LHCN-M2 (cell line): ENCODE data around the gene ARHGEF4. TPM values are rescaled to one million over a fixed set of nuclear protein-coding genes. Genes with fewer than 3 reads are reported as not detected.

ENCODE experiments used
- DNase-seq: peaks from one replicate; pipeline ENCODE4 v3.0.0-alpha.2; 2012; ENCODE audit warnings: low read depth
- polyA plus RNA-seq: library from polyadenylated mRNA; unstranded; fragments of >200 nt; gene quantifications from one replicate; pipeline ENCODE4 v1.2.1, GENCODE V29; 2012; ENCODE audit warnings: missing spikeins
- total RNA-seq: library from RNA; depleted of rRNA; stranded (reverse); fragments of >200 nt; gene quantifications from 2 replicates; pipeline ENCODE4 v1.2.3, GENCODE V29; 2014; rRNA removed

The ARHGEF4 gene
- 0.23 TPM in 1 of 2 replicates, not detected in the other for total RNA-seq
- 0.67 TPM for polyA plus RNA-seq

DNA sequence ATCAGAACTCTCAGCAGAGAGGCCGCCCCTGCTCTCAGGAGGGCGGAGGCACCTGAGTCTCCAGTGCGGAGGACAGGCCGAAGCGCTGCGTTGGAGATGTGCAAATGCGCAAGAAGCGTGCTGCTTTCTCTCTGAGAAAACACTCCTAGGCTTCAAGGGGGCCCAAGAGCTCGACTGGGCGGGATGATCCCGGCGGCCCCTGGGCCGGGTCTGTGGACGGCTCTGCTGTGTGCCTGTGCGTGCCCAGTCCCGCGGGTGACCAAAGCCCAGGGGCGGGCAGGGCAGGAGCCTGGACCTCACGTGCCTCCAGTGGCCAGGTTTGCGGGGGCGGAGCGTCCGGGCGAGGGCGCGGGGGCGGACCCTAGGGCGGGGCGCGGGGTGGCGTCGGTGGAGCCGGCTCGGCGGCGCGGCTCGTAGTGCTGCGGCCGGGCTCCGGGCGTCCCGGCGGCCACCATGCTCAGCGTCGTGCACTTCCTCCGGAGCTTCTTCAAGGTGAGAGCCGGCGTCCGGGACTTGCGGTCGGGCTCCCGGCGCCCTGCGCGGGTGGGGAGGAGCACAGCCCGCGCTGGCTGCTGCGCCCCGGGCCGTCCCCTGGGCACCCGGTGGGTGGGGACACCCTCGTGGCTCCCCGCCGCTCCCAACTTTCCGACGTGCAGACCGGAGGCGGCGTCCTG, at the start of gene ARHGEF4:
Gene ARHGEF4 (plus strand): TSS at position 414 of the 674 bp plus-strand sequence. CDS start 40 bp downstream, at position 454.
- no peak for DNase-seq

GRCh38 chr2:130787841-130788240, 48.9 kb upstream of the ARHGEF4 start:
- DNase-seq: no peak

- DNase-seq: no peak
These were observed 46.4 kb upstream of the ARHGEF4 start for GRCh38 chr2:130790312-130790711.

DNA sequence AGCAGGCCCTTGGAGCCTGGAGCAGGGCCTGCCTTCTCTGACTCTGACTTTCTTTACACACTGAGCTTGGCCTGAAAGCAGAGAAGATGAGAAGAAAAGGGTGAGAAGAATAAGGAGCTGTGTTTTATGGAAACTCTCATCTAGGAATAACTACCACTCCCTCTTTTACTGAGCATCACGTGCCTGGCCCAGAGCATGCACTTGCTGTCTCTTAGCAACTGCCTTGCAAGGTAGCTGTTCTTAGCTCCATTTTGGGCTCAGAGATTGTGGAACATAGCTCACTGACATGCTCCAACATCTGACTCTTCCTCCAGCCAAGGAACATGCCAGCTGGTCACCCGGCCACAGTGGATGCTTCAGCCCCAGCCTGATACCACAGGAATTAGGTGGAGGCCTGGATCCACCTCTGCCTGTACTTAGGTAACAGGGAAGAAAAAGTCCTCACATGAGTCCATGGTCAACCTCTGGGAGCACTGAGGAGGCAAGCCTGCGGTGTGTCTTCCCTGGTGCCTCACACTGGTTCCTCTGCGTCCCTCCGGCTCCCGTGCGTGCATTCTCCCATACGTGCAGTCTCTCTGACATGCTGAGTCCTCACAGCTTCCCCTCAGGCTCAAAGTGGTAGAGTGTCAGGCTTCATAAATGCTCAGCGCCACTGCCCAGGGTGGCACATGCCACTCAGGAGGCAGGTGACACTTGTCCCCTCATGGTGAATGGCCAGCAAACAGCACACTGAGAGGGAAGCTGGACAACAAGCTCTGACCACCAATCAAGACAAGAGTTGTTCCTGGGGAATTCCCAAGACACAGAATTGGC, 45.7 kb upstream of the ARHGEF4 start:
- DNase-seq: no peak

GRCh38 chr2:130791617-130791939, 45.1 kb upstream of the ARHGEF4 start:
- no peak for DNase-seq

DNA sequence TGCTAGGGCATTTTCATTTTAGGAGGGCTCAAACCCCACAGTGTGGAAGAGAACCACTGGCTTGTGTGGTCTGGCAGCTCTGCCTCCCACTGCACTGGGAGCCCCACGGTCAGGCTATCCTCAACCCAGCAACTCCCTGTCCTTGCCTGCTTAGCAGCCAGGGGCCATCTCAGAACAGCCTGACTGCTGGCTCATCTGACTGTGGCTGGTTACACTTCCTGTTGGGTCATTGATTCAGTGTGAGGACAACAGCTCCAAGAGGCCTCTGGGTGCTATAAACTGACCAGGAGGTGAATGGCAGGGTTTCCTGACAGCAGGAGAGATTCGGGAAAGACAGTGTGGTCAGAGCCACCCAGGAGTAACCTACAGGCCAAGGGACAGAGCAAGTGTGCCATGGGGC, 41.3 kb upstream of the ARHGEF4 start:
- DNase-seq: no peak

GRCh38 chr2:130796290-130796689, 40.4 kb upstream of the ARHGEF4 start:
- no peak for DNase-seq

GRCh38 chr2:130797493-130798435, 39.0 kb upstream of the ARHGEF4 start:
- peak; percentile 60 for DNase-seq

DNA sequence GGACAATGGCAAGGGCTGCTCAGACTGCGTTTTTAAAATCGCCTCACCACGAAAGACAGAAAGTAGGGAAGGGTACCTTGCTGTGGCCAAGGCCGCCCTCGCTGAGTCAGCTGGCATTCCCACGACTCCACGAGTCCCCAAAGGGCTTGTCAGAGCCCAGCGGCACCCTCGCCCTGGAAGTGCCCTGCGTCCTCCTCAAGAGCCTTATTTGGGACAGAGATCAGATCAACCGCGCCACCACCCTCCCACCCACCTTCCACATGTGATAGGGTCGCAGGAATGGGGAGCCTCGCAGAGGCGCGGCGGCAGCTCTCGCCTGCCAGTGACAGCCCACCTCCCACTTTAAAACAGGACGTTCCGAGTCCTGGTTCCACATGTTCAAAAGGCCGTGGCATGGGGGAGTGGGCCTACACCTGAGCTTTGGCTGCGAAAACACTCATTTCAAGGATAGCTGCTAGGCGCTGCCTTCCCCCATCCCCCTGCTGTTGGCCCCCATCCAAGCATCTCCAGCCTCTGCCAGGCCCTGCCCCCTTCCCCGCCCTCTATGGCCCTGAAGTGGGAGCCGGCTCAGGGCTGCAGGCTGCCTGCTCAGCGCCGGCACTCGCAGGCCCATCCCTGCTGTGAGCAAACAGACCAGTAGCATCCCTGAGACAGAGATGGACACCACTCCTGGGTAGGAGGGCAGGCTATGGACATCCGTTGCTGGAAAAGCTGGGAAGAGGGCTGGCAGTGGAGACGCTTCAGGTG, 38.1 kb upstream of the ARHGEF4 start:
- DNase-seq: no peak

GRCh38 chr2:130799295-130799694, 37.4 kb upstream of the ARHGEF4 start:
- DNase-seq: no peak

- DNase-seq: no peak
These were observed 31.1 kb upstream of the ARHGEF4 start for GRCh38 chr2:130805613-130806012.

- DNase-seq: no peak
These were observed 30.3 kb upstream of the ARHGEF4 start for GRCh38 chr2:130806370-130806769.

DNA sequence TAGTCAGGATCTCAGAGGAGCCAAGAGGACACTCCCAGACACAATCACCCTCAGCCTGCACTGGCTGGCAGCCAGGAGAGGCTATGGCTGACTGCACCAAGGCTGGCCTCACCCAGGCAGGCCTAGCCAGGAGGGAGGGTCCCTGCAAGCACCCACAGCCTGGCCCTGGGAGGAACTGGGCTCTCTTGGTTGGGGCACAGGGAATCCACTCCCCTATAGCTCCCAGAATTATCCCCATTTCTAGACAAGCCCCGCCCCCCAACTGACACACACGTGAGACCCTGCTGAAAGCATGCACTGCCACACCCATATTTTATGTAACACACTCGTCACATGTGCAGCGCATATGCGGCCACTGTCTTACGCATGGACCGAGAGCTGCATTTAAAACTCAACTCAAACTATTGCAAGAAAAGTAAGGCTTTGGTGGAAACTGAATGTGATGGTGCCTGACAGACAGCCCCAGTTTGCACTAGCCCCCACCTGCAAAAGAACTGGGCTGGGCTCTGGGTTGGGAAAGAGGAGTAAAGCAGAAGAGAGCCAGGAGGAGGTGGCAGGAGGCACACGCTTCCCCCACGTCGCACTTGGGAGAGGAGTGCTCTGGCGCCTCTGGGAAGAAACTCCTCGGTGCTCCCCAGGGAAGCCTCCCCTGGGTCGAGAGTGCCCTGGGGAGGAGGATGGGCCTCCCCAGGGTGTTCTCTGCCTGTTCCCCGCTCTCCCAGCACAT, 28.9 kb upstream of the ARHGEF4 start:
- no peak for DNase-seq

DNA sequence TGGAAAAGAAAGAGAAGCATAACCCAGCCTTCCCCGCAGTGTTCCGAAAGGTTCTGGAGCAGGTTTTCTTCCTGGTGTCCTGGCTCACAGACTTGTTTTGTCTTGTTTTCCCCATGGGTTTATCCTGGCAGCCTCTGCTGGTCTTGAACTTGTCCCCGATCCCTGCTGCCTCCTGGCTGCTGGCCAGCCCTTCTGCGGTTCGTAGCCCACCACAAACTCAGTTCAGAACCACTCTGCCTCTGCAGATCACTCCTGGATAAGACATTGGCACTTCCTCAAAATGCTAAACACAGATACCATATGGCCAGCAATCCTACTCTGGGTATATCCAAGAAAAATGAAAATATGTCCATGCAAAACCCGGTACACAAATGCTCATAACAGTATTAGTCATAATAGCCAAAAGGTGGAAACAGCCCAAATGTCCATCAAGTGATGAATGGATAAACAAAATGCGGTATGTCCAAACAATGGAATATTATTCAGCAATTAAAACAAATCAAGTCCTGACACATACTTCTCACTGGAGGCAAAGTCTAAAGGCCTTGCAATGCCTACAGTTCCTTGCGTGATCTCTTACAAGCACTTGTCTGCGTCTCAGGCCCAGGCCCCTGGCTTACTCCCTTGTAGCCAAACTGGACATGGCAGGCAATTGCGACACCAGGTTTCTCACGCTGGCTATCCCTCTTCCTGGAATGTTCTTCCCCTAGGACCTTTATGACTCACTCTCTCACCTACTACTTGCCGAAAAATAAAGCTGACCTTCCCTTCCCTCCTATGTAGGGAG, 28.0 kb upstream of the ARHGEF4 start:
- DNase-seq: no peak

- no peak for DNase-seq
These were observed 26.2 kb upstream of the ARHGEF4 start for GRCh38 chr2:130810490-130810889.

DNA sequence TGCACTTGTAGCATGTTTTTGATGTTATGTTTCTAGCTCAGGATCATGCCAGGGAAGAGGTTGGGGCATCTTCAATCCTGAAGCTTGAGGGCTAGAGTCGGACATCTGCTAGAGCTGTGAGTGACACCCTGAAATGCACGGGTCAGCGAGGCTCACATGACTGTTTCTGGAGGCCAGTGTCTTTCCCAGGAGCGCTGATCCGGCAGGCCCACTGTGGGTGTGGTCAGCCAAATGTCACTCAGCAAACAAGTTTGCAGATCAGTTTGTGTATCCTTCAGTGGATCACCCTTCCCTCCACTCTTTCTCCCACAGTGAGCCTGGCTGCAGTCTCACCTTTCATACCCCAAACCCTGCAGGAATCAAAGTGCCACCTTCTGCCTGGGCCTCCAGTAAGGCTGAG, 23.0 kb upstream of the ARHGEF4 start:
- DNase-seq: no peak

DNA sequence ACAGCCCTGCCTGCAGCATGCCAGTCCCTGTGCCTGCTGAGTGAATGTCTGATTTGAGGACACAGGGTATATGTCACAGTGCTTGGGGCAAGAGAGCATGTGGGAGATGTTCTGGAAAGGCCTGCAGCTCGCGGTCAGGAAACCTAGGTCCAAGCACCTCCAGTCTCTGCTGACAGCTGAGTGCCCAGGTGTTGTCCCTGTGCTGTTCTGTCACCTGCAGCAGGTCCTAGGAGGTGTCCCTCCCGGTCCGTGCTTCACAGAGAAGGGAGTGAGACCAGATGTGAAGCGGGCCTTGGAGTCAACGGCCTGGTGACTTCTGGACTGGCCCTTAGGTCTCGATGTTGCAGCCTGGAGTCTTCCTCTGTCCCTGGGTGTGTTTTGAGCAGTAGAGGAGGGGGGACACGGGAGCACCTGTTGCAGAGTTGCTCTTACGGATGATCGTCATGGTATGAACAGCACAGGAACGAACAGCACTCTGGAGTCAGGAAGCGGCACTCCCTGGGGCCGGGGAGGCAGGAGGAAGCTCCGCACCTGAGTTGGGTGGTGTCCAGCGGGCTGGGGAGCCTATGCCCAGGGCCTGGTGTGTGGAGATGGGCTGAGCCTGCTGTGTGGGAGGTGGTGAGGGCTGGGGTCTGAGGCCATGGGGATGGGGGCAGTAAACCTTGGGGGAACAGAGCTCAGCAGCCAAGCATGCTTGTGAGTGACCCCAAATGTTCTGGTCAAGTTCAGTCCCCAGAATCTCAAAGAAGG, 21.6 kb upstream of the ARHGEF4 start:
- no peak for DNase-seq

DNA sequence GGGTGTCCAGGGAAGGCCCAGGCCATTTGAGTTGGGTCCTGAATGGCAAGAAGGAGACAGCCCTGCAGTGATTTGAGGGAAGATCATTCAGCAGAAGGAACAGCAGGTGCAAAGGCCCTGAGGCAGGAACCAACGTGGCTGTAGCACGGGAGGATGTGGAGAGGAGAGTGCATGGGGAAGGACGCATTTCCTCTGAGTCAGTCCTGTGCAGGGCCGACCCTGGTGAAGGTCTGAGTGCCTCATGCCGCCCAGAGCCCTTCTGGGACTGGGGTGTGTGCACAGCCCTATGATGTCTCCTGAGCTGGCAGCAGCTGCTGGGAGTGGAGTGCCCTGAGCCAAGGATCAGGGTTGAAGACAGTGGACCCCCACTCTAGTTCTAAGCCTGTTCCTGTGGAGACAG, 17.9 kb upstream of the ARHGEF4 start:
- no peak for DNase-seq

- no peak for DNase-seq
These were observed 17.5 kb upstream of the ARHGEF4 start for GRCh38 chr2:130819226-130819607.
